Panc1 (cell line): Measurements from ENCODE around the gene NPAS4.

Experiments
- CTCF ChIP-seq: fragments of 450-650 bp; IDR thresholded peaks from 2 replicates; pipeline ENCODE4 v1.5.1; 2017; ENCODE audit warnings: mild to moderate bottlenecking
- POLR2AphosphoS5 ChIP-seq: IDR thresholded peaks from 2 replicates; pipeline ENCODE4 v1.6.1; 2012; ENCODE audit warnings: mild to moderate bottlenecking, low read depth, low read length, moderate library complexity
- REST ChIP-seq, 2 experiments: IDR thresholded peaks; 2 replicates each; pipeline ENCODE4 v1.6.1; 2011 to 2012; ENCODE audit warnings: low read depth in 2 of 2, control low read depth in 1 of 2, low read length in 1 of 2, mild to moderate bottlenecking in 1 of 2, moderate library complexity in 1 of 2; ENCODE audit not compliant: insufficient read depth in 1 of 2

DNA sequence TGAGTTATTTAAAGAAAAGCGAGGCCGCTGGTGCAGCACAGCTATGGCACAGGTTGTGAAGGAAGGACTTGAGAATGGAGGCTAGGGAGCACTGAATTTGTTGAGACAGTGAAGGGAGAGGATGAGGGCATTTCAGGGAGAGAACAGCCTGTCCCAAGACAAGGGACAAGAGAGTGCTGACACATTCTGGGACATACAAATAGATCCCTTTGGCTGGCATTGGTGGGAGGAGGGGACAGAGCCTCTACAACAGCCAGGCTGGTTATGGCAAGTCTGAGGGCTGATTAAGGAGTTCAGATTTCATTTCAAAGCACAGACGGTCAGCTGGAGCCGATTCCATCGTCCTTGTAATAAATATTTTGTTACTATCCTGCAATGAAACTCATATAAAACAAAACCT, 47.6 kb upstream of the NPAS4 start:
- TF ChIP-seq CTCF = no peak
- no peak for TF ChIP-seq REST (IDR thresholded peaks at IDR 0.05; ENCODE audit: insufficient read depth in 1 of 2, low read depth in 2 of 2, low read length in 1 of 2)
- TF ChIP-seq POLR2AphosphoS5 = no peak
